SJSA1 (cell line): ENCODE data around the gene RTN4. TPM values are rescaled to one million over a fixed set of nuclear protein-coding genes. Genes with fewer than 3 reads are reported as not detected.

ENCODE experiments used
- DNase-seq, 2 experiments: peaks; one replicate each; pipeline ENCODE4 v3.0.0-alpha.2; 2015 to 2020; ENCODE audit warnings: low spot score in 2 of 2, low read depth in 1 of 2
- H3K27ac ChIP-seq: fragments of 250-450 bp; sonication (Bioruptor Pico); 2 replicates; pipeline ENCODE4 v1.5.1; 2020; ENCODE audit warnings: mild to moderate bottlenecking, moderate library complexity
- H3K27me3 ChIP-seq: fragments of 250-450 bp; sonication (Bioruptor Pico); replicated peaks from 2 replicates; pipeline ENCODE4 v1.5.1; 2020; ENCODE audit warnings: mild to moderate bottlenecking, moderate library complexity
- H3K36me3 ChIP-seq: fragments of 250-450 bp; sonication (Bioruptor Pico); 2 replicates; pipeline ENCODE4 v1.5.1; 2020; ENCODE audit warnings: mild to moderate bottlenecking
- H3K4me1 ChIP-seq: fragments of 250-450 bp; sonication (Bioruptor Pico); replicated peaks from 2 replicates; pipeline ENCODE4 v1.6.1; 2021; ENCODE audit warnings: mild to moderate bottlenecking
- H3K4me3 ChIP-seq: fragments of 250-450 bp; sonication (Bioruptor Pico); 2 replicates; pipeline ENCODE4 v1.5.1; 2020; ENCODE audit warnings: mild to moderate bottlenecking
- H3K9me3 ChIP-seq: fragments of 250-450 bp; sonication (Bioruptor Pico); replicated peaks from 2 replicates; pipeline ENCODE4 v1.5.1; 2020; ENCODE audit warnings: mild to moderate bottlenecking
- total RNA-seq: library from RNA; depleted of rRNA; stranded (reverse); fragments of >200 nt; shearing (Covaris generic); gene quantifications from 2 replicates; pipeline ENCODE4 v1.2.3, GENCODE V29; 2014

The RTN4 gene
- total RNA-seq, 1 experiment from 2014 or later, result 209 TPM

GRCh38 chr2:55038428-55038827, 11.8 kb downstream of the RTN4 start:
- no peak overlapping the region; the same call in 1 of the 2 replicates for H3K27ac ChIP-seq
- H3K27me3 ChIP-seq, result no peaks in the 10 kb centered on the region
- no peaks in the 10 kb centered on the region for H3K9me3 ChIP-seq
- peaks cover 13% of the 10 kb centered on the region; the same call in 1 of the 2 replicates for H3K4me1 ChIP-seq
- peaks cover 13% of the 10 kb centered on the region for H3K36me3 ChIP-seq
- H3K4me3 ChIP-seq, result no peak overlapping the region
- DNase-seq, result no peak

DNA sequence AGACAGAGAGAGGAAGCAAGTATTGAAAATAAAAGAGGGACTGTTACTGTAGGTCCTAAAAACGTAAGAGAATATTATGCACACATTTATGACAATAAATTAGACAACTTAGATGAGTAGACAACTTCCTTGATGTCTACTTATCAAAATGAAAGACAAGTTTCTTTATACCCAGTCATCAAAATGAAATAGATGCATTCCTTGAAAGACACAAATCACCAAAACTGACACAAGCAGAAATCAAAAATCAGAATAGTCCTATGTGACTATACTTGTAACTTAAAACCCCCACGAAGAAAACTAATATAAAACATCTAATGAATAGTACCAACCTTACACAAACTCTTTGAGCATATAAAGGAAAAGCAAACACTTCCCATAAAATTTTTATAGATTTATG, 14.5 kb downstream of the RTN4 start:
- no peak overlapping the region for H3K4me3 ChIP-seq
- DNase-seq, result no peak
- peaks cover 19% of the 10 kb centered on the region for H3K36me3 ChIP-seq
- H3K27me3 ChIP-seq, result no peaks in the 10 kb centered on the region
- no peaks in the 10 kb centered on the region for H3K9me3 ChIP-seq
- H3K27ac ChIP-seq, result no peak overlapping the region
- peaks cover 16% of the 10 kb centered on the region; the same call in 1 of the 2 replicates for H3K4me1 ChIP-seq

GRCh38 chr2:55033921-55034320, 16.3 kb downstream of the RTN4 start:
- Histone ChIP-seq H3K4me3 (no peak overlapping the region), H3K27me3 (no peaks in the 10 kb centered on the region), H3K9me3 (no peaks in the 10 kb centered on the region), H3K4me1 (peaks cover 15% of the 10 kb centered on the region; the same call in 1 of the 2 replicates), H3K27ac (no peak overlapping the region), H3K36me3 (peaks cover 31% of the 10 kb centered on the region)
- no peak for DNase-seq

DNA sequence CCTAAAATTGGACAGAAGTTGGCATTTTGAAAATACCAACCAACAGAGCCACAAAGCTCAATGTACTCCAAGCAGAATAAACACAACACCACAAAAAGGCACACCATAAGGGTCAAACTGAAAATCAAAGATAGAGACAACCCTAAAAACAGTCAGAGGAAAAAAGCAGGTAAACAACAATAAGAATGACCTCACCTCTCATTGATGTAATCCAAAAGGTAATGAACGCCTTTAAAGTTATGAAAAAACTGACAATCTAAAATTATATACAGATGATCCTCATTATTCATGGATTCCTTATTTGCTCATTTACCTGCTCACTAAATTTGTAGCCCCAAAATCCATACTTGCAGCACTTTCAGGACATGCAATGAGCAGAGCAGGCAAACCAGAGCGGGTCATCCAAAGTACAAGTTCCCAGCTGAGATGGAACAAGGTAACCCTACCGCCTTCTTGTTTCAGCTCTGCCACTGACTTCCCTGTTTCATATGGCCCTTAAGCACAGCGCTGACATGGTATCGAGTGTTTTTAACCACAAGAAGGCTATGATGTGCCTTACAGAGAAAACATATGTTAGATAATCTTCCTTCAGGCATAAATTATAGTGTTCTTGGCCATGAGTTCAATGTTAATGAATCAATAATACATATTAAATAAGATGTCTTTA, 17.0 kb downstream of the RTN4 start:
- H3K4me1 ChIP-seq, result 0 out of 2 replicates have a peak, but pooled peaks cover 9% of the 10 kb centered on the region
- DNase-seq, result no peak
- H3K4me3 ChIP-seq, result no peak overlapping the region
- H3K9me3 ChIP-seq, result no peaks in the 10 kb centered on the region
- H3K36me3 ChIP-seq, result peaks cover 30% of the 10 kb centered on the region; the same call in 1 of the 2 replicates
- H3K27me3 ChIP-seq, result no peaks in the 10 kb centered on the region
- no peak overlapping the region for H3K27ac ChIP-seq

- Histone ChIP-seq H3K27me3 (no peaks in the 10 kb centered on the region), H3K36me3 (peaks cover 33% of the 10 kb centered on the region), H3K4me1 (peaks cover 6% of the 10 kb centered on the region; the same call in 1 of the 2 replicates), H3K9me3 (no peaks in the 10 kb centered on the region), H3K27ac (no peak overlapping the region), H3K4me3 (no peak overlapping the region)
- no peak for DNase-seq
Measured at GRCh38 chr2:55031505-55031904, 18.7 kb downstream of the RTN4 start.

DNA sequence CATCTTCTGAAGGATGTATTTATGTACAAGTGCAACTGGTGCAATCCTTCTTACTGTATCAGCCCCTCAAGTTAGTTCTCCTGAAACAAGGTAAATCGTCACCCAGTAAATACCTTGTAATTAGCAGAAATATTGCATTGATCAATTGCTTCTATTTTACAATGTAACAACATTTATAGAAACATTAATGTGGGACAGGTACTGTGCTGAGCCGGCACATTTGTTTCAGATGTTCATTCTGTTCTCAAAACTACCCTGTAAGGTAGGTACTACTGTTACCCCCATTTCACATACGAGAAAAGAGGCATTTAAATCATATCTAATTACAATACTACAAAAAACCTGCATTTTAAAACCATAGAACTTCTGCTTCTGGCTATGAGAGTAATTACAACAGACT, 19.5 kb downstream of the RTN4 start:
- no peaks in the 10 kb centered on the region for H3K9me3 ChIP-seq
- DNase-seq, result no peak
- H3K36me3 ChIP-seq, result peaks cover 41% of the 10 kb centered on the region
- no peak overlapping the region for H3K27ac ChIP-seq
- no peaks in the 10 kb centered on the region for H3K27me3 ChIP-seq
- H3K4me1 ChIP-seq, result peaks cover 11% of the 10 kb centered on the region; the same call in 1 of the 2 replicates
- H3K4me3 ChIP-seq, result no peak overlapping the region

GRCh38 chr2:55029098-55029497, 21.2 kb downstream of the RTN4 start:
- peaks cover 11% of the 10 kb centered on the region for H3K4me1 ChIP-seq
- peaks cover 52% of the 10 kb centered on the region for H3K36me3 ChIP-seq

DNA sequence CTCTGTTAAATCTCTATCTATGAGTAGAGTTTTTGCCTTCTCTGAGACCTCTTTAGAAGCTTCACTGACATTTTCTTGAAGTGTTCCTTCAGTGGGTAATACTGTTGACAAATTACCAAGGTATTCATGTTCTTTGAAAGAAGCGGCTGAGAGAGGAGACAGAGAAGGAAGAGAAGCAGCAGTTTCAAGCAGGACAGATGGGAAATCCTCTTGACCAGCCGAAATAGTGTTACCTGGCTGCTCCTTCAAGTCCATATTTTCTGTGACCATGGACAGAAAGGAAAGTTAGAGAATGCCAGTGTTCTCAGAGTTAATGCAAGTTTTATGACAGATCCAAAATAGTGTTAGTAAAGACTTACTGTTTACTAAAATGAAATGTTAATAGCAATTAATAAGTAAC, 23.0 kb downstream of the RTN4 start:
- Histone ChIP-seq H3K4me3 (no peak overlapping the region), H3K27me3 (no peaks in the 10 kb centered on the region), H3K4me1 (peaks cover 11% of the 10 kb centered on the region), H3K36me3 (peaks cover 60% of the 10 kb centered on the region), H3K9me3 (no peaks in the 10 kb centered on the region), H3K27ac (no peak overlapping the region)
- DNase-seq, result no peak

More at GRCh38 chr2:55029098-55029497, 21.2 kb downstream of the RTN4 start:
- no peak overlapping the region for H3K4me3 ChIP-seq
- DNase-seq, result no peak
- H3K9me3 ChIP-seq, result no peaks in the 10 kb centered on the region
- no peaks in the 10 kb centered on the region for H3K27me3 ChIP-seq
- no peak overlapping the region for H3K27ac ChIP-seq

GRCh38 chr2:55026202-55026601, 24.0 kb downstream of the RTN4 start:
- H3K4me1 ChIP-seq, result peaks cover 8% of the 10 kb centered on the region
- H3K9me3 ChIP-seq, result no peaks in the 10 kb centered on the region
- peaks cover 62% of the 10 kb centered on the region for H3K36me3 ChIP-seq
- DNase-seq, result no peak
- no peak overlapping the region for H3K27ac ChIP-seq
- no peak overlapping the region for H3K4me3 ChIP-seq
- H3K27me3 ChIP-seq, result no peaks in the 10 kb centered on the region

DNA sequence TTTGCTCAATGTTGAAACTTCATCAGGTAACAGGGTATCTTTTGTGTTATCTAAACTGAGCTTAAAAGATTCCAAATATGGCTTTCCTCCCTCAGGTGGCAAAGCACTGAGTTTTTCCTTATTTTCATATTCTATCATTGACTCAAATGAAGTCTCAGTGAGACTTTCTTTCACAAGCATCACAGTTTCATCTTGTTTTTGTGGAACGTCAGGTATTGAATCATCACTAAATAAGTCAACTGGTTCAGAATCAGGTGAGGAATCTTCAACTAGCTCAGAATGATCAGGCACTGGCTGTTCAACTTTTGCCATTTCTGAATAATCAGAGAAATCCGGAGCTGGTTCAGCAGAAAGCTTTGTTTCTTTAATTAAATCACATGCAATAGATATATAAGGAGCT, 24.6 kb downstream of the RTN4 start:
- Histone ChIP-seq H3K36me3 (peaks cover 59% of the 10 kb centered on the region), H3K4me1 (peaks cover 9% of the 10 kb centered on the region), H3K27me3 (no peaks in the 10 kb centered on the region), H3K4me3 (no peak overlapping the region), H3K9me3 (no peaks in the 10 kb centered on the region), H3K27ac (no peak overlapping the region)
- no peak for DNase-seq

GRCh38 chr2:55025082-55025481, 25.2 kb downstream of the RTN4 start:
- H3K27me3 ChIP-seq, result no peaks in the 10 kb centered on the region
- H3K27ac ChIP-seq, result no peak overlapping the region
- H3K4me1 ChIP-seq, result peaks cover 14% of the 10 kb centered on the region
- H3K36me3 ChIP-seq, result peaks cover 57% of the 10 kb centered on the region
- no peak overlapping the region for H3K4me3 ChIP-seq
- DNase-seq, result no peak
- no peaks in the 10 kb centered on the region for H3K9me3 ChIP-seq

DNA sequence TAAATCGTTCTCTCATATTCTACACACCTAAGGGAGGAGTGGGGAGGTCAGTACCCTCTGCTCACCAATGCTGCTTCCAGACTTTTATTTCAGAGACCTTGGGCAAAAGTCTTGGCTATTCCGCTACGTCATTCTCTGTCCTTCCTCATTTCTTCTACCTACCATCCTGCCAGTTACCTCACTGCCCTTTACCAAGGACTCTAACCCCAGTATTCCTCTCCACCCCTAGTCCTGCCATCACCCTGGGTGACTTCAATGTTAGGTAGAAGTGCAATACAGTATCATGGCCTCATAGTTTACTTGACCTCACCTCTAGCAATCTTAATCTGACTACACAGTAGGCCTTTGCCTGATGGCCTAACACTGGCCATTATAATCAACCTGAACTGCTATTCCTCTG, 27.8 kb downstream of the RTN4 start:
- Histone ChIP-seq H3K4me3 (no peak overlapping the region), H3K36me3 (peaks cover 66% of the 10 kb centered on the region), H3K27ac (no peak overlapping the region), H3K4me1 (peaks cover 33% of the 10 kb centered on the region), H3K9me3 (no peaks in the 10 kb centered on the region), H3K27me3 (no peaks in the 10 kb centered on the region)
- no peak for DNase-seq

- Histone ChIP-seq H3K9me3 (no peaks in the 10 kb centered on the region), H3K4me1 (peaks cover 37% of the 10 kb centered on the region), H3K27ac (no peak overlapping the region; the same call in 1 of the 2 replicates), H3K36me3 (peaks cover 44% of the 10 kb centered on the region), H3K4me3 (no peak overlapping the region), H3K27me3 (no peaks in the 10 kb centered on the region)
- DNase-seq, result peak in 1 of 2 experiments; percentile 58
Measured at GRCh38 chr2:55019526-55020258, 30.6 kb downstream of the RTN4 start.

DNA sequence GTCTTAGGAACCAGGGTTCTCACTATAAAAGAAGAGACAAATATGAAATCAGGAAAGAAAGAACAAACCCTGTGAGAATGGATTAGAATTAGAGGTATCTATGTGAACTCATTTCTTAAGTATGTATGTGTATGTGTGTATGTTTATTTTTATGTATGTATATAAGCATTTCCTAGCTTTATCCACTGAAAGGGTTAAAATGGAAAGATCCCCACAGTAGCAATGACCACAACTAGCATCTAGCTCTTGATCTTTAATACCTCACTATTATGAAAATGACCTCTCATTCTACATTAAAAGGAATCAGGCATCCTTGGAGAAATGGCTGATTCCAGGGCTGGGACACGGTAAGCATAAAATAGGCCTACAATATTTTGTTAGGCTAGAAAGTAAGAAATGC, 31.6 kb downstream of the RTN4 start:
- no peak overlapping the region for H3K4me3 ChIP-seq
- no peaks in the 10 kb centered on the region for H3K9me3 ChIP-seq
- H3K36me3 ChIP-seq, result peaks cover 35% of the 10 kb centered on the region
- no peak for DNase-seq
- no peak overlapping the region for H3K27ac ChIP-seq
- H3K27me3 ChIP-seq, result no peaks in the 10 kb centered on the region
- H3K4me1 ChIP-seq, result peaks cover 41% of the 10 kb centered on the region
